ENCODE data around the gene AMER1. TPM values are rescaled to one million over a fixed set of nuclear protein-coding genes. Genes with fewer than 3 reads are reported as not detected.
"Not testable (repeated sequence)": the region's sequence is repeated elsewhere in the genome, so short reads cannot be mapped to it uniquely, and the experiment has no call there.

The AMER1 gene
- 2.8 and 3.1 TPM in 2 replicates for total RNA-seq (2014; rRNA removed; shearing (Covaris generic))

DNA sequence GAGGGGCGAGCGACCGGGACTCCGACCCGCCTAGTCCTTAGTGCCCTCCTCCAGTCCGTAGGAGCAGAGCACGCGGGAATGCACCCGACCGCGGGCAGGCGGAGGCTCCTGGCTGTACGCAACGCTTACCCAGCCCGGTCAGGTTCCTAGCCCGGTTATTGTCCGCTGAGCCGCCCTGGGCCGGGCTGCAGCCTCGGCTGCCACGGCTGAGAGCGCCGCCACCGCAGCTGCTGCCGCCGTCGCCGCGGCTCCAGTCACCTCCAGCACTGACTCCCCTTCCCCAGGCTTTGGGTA lies at the start of gene AMER1:
AMER1 (minus strand) TSS at position 268 of the 294 bp plus-strand sequence. CDS start 12,422 bp downstream, outside the sequence.
- DNase-seq (ENCODE audit: low spot score), result no peak

DNA sequence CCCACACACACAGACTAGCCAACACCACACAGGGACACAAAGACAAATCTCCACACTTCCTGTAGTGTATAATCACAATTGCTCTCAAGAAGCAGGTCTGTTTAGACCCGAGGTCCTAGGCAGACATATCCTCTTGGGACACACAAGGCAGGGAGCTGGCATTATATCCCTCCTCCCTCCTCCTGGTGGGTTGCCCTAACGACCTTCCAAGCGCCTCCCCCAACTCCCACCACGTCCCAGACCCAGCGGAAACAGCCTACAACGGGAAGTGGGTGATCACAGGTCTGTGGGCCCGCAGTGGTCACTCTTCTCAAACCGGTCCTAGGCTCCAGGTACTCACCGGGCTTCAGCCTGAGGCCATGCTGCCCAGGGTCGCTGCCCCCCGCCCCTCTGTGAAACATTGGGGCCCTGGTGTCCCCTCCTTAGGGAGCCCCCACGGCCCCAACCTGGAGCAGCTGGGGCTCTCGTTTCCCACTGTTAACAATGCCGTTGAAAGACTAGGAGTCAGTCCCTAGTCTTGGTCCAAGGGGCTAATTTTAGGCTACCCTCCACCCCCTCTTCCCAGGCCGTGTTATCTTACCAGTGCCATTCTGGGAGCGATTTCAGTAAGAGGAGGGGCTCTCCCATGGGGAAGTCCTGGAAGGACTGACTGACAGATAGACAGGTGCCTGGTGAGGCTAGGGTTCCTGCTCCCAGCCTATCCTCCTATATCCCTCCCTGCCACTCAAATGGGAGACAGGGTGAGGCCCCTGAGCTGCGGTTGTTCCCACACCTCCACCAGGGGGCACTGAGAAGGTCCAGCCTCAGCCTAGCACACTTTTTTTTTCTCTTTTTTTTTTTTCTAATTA lies 24.8 kb upstream of the AMER1 start, which contains the start of gene ASB12:
ASB12 (minus strand) TSS at position 485 of the 848 bp plus-strand sequence. CDS start 4,957 bp downstream, outside the sequence.
- DNase-seq (ENCODE audit: low spot score), result no peak

DNA sequence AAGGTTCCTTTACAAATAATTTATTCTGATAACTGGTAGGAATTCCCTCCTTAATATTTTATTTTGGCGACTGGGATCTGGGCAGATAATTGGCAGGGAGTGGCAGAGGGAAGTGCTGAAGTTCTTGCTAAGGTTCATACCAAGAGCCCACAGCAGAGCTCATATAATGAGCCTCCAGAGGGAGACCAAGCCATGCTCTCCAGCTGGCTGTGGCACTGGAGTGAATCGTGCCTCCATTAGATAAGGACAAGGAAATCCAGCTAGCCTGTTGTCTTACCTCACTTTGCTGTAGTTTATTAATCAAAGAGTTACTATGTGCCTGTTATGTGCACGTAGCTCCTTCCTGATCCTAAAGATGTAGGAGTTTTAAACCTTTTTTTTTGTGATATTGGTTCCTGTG lies 23.6 kb upstream of the AMER1 start:
- no peak for DNase-seq (ENCODE audit: low spot score)

DNA sequence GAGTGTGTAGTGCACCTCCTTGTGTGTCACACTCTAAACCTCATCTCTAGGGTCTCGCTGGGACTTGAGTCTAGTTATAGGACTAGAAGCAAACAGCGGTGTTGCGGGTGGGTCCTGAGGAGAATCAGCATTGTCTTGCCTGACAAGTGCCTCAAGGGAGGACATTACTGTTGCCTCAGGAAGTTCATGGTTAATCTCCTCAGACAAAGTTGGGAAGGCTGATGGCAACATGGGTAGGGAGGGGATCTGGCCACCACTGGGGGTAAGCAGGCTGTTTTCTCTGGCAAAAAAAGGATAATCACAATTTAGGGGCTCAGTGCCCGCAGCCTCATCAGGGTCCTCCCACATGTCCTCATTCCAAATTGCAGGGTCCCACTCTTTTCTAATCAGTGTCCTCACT lies 12.5 kb upstream of the AMER1 start:
- no peak for DNase-seq (ENCODE audit: low spot score)

DNA sequence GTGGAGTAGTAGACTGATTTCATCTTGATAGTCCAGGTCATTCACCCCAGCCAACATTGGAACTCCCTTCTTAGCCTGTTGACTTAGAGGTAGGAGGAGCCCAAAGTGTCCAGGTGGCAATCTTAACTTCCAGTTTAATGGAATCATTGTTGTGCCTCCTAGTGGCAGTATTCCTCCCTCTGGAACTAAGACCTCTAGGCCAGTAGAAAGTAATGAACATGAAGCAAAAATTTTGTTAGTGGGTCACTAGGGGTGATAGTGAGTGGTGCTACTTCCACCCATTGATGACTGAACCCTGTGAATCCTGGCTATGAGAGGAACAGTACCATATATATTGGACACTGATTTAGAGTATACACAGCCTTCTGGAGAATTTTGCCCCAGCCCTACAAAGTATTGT lies 8.5 kb upstream of the AMER1 start:
- not testable (repeated sequence) for DNase-seq (ENCODE audit: low spot score)

DNA sequence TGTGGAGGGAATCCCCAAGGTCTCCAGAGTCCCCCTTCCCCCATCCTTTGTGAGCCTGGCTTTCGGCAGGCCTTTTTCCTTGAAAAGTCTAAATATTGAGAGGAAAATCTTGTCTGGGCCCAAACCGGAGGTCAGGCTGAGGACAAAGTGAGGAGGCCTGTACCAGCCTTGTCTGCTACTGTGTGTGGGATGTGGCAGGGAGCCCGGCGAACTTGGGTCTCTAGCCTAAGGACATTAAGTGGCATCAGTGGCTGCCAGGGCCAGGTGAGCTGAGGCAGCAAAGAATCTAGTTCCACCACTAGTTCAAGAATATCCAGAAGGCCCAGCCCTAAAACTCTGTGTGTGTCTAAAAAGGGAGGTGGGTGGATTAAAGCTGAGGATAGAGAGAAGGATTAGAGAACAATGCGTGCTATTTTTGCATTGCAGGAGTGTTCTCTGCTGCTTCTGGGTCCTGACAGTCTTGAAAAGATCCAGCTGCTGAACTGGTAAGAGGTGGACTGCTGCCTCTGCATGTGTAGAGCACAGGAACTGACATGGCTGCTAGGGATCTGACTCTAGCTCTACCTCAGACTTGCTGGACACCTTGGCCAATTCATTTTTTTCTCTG lies 1.2 kb upstream of the AMER1 start:
- peak; percentile 0 for DNase-seq (ENCODE audit: low spot score)

DNA sequence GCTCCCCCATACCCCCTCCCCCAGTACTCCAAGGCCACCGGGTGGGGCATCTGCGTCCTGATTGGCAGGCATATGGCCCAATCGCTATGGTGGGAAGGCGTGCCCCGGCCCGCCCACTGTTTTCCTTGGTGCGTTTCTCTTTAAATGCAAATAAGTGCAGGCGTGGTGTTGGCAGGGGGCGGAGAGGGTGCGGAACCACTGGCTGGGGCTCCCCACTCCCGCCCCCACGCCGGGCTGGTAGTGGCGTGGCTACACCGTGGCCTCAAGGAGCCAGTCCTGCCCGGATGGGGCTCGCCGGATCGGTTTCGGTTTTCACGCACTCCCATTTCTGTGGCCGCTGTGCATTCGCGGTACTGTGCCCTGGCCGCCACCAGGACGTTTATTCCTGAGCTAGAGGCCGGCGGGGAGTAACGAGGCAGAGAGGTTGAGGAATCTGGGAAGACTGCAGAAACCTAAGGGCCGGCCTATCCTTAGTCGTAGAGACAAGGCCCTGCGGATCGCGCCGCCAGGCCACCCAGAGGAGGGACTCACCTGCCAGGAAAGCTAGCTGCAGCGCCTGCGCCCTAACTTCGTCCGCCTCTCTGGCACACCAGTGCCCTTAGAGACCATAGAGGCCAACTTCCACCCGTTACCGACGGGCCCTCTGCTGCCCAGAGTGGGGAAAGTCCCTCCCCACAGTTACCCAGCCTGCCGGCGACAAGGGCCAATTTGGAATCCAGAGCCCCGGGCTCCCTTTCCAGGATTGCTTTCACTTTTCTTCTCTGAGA lies 410 bp upstream of the AMER1 start:
- peak; percentile 86 for DNase-seq (ENCODE audit: low spot score)

DNA sequence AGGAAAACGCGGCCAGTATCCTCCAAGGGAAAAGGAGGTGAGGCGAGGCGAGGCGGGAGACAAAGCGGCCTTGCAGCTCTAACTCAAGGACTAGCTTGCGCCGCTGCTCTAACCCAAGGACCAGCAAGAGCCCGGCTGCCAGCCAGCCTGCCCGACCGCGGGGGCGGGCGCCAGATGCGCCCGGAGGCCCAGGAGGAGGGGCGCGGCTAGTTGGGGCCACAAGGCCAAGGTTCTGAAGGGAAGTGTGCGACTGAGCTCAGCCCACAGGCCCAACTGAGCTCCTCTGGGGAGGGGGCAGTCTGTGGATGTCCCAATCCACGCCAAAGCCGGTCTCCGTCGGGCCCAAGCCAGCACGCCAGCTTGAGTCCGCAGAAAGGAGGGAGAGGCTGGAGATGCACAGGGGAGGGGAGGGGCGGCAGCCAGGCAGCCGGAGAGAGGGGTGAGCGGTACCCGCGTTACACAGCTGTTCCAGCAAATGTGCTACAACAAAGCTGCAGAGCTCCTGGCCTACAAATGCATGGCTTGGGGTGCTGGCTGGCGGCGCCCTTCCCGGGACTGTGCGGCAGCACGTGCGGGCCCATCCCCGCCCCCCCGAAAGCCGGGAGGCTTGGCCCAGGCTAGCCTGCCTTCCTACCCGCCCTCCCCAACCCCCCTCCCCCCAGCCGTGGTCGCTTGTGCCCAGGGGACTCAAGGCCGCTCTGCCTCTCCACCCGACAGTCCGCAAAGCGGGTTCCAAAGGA lies 637 bp downstream of the AMER1 start:
- DNase-seq (ENCODE audit: low spot score), result peak; percentile 12

DNA sequence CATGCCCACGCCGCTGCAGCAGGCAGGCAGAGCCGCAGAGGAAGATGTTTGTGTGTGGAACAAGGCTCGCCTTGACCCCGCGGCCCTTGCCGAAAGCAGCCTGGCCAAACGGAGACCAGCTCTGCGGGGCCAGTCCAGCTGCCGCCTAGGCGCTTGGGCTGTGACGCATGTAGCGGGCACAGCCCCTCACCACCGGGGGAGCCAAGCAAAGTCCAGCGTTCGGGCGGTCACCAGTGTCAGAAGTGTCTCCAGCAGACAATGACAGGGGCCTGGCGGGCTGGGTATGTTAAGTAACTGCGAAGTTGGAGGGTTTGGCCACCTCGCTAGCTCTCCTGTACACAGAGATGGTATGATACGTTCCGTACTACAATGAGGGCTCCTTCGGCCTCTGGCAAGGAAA lies 1.3 kb downstream of the AMER1 start:
- no peak for DNase-seq (ENCODE audit: low spot score)

DNA sequence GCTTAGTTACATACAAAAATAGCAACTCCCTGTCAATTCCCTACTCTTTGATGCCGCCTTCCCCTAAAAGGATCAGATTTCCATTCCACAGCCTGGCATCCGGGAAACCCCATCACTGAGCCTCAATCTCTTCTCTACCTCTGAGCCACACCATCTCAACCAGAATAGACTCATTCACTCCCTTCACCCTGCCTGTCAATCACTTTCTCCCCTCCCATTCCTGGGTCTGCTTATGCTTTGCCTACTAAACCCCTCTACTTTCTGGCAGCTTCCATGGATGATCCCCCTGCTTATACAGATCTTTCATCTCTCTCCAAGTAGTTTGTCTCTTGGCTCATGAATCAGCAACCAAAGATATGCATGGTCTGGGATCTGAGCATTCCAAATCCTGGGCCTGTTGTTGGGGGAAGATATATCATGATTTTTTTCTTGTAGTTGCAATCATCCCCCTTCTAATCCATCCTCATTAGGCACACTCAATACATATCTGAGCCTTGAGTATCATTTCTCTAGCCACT lies 2.6 kb downstream of the AMER1 start:
- DNase-seq (ENCODE audit: low spot score), result no peak

DNA sequence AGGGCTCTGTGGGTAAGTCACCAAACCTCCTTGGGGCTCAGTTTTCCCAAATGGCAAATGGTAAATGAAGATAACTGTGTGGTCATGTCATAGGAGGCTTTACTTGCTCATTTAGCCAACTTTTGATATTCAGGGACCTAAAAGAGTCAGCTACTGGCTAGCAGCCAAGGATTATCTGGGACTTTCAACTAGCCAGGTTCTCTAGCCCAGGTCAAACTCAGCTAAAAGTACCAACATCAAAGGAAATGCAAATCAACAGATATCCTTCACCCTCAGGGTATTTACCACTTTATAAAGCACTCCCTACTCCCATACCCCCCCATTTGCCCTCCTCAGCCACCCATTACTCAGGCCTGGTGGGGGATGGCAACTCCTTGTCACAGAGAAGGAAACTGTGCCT lies 7.5 kb downstream of the AMER1 start:
- DNase-seq (ENCODE audit: low spot score), result no peak

DNA sequence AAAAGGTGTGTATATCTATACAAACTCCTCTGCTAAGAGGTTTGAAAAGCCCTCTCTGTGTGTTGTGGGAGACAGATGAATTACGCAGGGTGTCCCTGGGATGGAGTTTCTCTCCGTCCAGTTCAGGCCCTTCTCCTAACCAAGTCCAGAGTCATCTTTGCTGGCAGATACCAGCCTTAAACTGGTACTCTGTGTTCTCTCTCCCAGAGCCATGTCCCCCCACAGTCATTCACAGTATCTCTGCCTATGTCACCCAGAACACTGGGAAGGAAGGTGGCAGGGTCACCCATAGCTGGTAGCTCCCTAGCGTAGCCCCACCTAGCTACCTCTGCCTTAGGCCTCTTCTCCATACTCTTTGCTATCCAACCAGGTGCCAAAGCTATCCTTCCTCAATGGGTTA lies 8.9 kb downstream of the AMER1 start:
- DNase-seq (ENCODE audit: low spot score), result no peak

DNA sequence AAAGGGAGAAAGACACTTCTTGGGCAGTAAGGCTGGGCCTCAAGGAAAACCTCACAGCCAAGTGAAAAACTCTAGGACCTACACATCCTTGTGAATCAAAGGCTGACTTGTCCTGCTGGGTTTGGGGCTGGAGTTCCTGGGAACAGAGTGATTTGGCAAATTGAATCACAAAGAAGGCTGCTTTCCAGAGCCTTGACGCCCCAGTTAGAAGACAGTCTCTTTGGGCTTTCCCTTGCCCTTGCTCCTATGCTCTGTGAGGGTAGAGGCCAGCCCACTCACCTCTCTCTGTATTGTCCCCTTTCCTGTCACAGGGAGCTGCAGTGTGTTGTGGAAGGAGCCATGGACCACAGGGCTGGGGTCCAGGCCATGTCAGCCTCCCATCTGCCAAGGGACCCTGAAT lies 9.6 kb downstream of the AMER1 start:
- no peak for DNase-seq (ENCODE audit: low spot score)

DNA sequence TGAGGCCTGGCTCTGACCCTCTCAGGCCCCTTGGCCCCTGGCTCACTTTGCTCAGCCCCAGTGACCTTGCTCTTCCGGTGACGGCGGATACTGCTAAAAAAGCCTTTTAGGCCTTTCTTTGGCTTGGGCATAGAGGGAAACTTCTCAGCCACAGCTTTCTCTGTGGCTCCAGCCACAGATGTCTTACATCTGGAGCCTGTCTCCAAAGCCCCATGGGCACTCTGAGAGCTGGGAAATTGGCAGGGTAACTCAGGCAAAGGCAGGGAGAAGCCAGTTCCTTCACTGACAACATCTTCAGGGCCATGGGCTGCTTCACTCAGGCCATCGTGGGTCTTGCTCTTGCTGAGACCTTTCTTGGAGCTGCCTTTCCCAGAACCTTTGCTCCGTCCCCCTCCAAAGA lies 12.8 kb downstream of the AMER1 start:
- no peak for DNase-seq (ENCODE audit: low spot score)

DNA sequence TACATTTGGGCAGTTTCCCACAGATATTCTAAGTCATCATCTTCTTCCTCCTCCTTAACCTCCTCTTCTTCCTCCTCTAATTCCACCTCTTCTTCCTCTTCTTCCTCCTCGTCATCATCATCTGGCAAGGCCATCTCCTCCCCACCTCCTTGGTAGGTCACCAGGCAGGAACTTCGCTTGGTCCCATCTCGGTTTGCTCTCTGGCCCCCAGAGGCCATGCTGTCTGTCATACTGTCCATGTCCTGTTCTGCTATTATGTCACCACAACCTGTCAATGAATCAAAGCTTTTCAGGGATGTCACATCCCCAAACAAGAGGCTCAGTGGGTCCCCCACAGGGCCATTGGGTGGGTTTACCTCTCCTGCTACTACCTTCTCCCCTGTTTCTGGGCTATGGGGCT lies 13.5 kb downstream of the AMER1 start:
- no peak for DNase-seq (ENCODE audit: low spot score)

DNA sequence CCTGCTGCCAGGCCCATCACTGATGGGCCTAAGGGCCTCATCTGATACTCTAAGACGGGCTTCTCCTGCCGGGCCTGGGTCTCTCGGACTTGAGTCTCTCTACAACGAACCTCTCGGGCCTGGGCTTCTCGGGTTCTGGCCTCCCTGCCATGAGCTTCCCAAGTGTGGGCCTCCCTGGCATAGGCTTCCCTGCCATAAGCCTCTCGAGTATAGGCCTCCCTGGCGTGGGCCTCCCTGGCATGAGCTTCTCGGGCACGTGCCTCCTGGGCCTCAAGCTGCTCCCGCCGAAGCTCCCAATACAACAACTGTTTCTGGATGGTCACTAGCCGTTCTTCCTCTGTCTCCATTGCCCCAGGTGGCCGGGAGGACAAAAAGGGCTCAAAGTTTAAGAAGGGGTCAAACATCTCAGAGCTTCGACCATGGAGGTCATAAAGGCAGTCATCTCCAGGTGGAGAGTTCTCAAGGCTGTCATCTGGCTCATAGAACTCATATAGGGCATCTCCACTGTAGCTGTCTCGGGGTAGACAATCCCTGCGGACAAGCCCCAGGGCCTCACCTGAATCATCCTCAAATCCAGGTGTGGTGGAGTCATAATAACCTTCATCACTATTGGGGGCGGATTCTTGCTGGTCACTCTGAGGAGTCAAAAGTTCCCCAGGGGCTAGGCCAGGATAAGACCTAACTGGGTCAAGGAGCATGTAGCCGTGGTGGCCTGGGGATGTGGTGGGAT lies 14.1 kb downstream of the AMER1 start:
- DNase-seq (ENCODE audit: low spot score), result no peak

DNA sequence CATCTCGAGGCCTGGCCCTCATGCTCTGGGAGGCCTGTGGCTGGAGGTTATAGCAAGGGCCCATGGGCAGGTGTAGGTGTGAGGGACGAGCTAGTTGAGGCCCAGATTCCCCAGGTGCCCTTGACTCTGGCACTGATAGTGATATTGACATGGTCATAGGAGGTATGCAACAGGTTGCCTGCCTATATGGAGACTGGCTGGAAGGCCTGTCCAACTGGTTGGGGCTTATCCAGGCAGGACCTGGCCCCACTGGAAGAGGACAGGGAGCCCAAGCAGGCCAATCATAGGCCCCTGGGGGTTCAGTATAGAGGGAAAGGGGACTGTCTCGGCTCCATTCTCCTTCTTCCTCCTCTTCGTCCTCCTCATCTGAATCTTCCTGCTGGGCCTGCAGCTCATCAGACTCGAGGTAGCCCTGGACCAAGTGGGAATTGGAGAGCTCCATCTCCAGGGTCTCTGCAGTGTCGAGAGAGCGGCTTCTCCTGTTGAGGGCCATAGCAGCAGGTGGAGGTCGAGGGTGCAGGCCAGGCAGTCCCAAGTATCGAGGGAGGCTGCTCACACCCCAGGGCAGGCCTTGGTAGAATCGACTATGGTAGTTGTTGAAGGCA lies 15.3 kb downstream of the AMER1 start:
- no peak for DNase-seq (ENCODE audit: low spot score)

DNA sequence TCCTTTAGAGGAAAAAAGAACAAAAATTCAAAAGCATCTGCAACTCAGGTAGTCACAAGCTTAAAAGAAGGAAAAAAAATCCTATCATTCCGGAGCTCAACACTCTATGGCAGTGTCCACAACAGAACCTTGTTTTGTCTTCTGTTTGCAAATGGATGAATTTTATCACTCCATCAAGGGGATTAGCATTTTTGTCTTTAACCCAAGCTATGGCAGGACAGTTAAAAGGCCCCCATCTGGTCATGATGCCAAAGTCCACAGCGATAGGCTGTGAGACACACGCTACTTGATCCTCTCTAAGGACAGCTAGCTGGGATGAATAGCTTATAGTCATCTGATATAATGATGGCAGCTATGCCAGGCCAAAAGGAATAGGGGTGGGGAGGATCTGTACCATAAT lies 16.6 kb downstream of the AMER1 start:
- DNase-seq (ENCODE audit: low spot score), result no peak

DNA sequence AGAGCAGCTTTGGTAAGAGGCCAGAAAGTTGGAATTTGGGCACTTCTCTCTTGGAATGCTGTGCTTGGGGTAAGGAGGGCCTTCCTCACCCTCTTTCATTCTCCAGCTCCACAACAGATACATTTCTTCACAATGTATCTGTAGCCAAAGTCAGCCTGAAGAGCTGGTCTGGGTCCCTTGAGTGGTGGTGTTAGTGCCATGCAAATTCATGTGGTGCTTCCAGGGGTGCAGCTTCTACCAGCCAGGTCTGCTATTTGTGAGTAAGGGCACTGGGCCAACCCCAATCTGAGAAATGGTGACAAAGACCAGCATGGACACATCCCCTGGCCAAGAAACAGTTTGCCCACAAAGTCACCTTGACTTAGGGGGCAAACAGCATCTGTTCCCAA lies 17.8 kb downstream of the AMER1 start:
- no peak for DNase-seq (ENCODE audit: low spot score)

DNA sequence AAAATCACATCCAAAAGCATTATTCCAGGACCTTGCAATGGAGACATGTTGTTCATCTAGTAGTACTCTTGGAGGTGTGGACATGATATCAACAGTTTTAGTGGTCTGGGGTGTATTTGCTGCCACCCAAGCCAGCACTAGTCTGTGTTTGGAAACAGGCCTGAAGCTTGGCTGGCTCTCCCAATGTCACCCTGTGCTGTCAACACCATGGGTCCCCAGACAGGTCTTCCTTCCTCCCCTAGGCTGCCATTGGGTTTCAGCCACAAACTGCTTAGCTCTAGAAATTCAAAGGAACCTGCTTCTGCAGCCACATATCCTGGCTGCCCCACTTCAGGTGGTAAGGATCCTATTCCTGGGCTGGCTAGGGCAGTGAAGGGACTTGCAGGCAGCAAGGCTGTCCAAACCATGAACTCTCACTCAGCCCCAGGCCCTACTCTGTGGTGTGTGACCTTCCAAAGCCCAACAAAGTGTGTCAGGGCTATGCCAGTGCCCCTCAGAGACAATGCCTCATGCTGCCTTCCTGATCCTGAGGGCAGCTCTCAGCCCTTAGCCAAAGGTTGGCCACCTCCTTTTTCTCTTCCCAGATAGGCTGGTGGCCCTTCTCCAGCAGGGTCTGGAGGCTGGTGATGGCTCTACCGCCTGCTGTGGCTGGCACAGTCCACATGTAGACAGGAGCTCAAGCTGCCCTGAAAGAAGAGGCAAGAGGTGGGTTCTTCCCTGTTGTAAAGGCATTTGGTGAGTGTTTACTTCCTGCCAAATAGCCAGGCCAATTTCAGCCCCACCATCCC lies 18.3 kb downstream of the AMER1 start:
- no peak for DNase-seq (ENCODE audit: low spot score)

All from A172 (cell line).